Mesodermal cell (in vitro differentiated cells): ENCODE data around the gene CES1.
"Not testable (repeated sequence)": the region's sequence is repeated elsewhere in the genome, so short reads cannot be mapped to it uniquely, and the experiment has no call there.

ENCODE experiments used
- H3K27ac ChIP-seq: 2 replicates; pipeline ENCODE4 v1.7.0; 2013; ENCODE audit warnings: mild to moderate bottlenecking, low read depth, low read length, moderate library complexity; ENCODE audit not compliant: severe bottlenecking
- H3K36me3 ChIP-seq: 2 replicates; pipeline ENCODE4 v1.7.1; 2013; ENCODE audit warnings: mild to moderate bottlenecking, low read length, moderate library complexity; ENCODE audit not compliant: control insufficient read depth, insufficient read depth
- H3K4me1 ChIP-seq: one replicate; pipeline ENCODE4 v1.7.1; 2013; ENCODE audit warnings: mild to moderate bottlenecking, low read length; ENCODE audit not compliant: insufficient read depth, control insufficient read depth, poor library complexity, severe bottlenecking
- H3K4me3 ChIP-seq: 2 replicates; pipeline ENCODE4 v1.7.0; 2013; ENCODE audit warnings: low read length, control low read depth, mild to moderate bottlenecking; ENCODE audit not compliant: insufficient read depth, poor library complexity, severe bottlenecking; ENCODE audit errors: extremely low read depth
- H3K9me3 ChIP-seq: 2 replicates; pipeline ENCODE4 v1.7.1; 2013; ENCODE audit warnings: mild to moderate bottlenecking, low read length, moderate library complexity; ENCODE audit not compliant: control insufficient read depth
- WGBS, 2 experiments: methylation state at CpG; one replicate each; pipeline ENCODE4 v1.1.5; 2013; ENCODE audit warnings: missing lambda C conversion rate in 2 of 2; ENCODE audit not compliant: insufficient coverage in 2 of 2; 5-methylcytosine and 5-hydroxymethylcytosine counted together

CES1 gene

GRCh38 chr16:55792934-55793374 lies 39.9 kb downstream of the CES1 start:
- H3K27ac ChIP-seq, H3K4me1 ChIP-seq, H3K9me3 ChIP-seq, H3K4me3 ChIP-seq, H3K36me3 ChIP-seq: not testable (repeated sequence)
- WGBS, 2 experiments, result no CpG with 5 or more reads among the region's 11 CpGs

GRCh38 chr16:55791512-55791911 lies 41.4 kb downstream of the CES1 start:
- not testable (repeated sequence) for H3K4me3 ChIP-seq, H3K27ac ChIP-seq, H3K9me3 ChIP-seq, H3K36me3 ChIP-seq, H3K4me1 ChIP-seq
- WGBS, 2 experiments, result no CpG with 5 or more reads among the region's 6 CpGs

GRCh38 chr16:55790240-55790639 lies 42.7 kb downstream of the CES1 start:
- H3K36me3 ChIP-seq, H3K4me3 ChIP-seq, H3K9me3 ChIP-seq, H3K4me1 ChIP-seq, H3K27ac ChIP-seq: not testable (repeated sequence)
- 88% methylated on average over 1 of the region's 7 CpGs; no CpG with 5 or more reads in 1 of the 2 experiments for WGBS, 2 experiments

GRCh38 chr16:55782793-55783091 lies 50.2 kb downstream of the CES1 start:
- H3K27ac ChIP-seq, H3K36me3 ChIP-seq, H3K4me3 ChIP-seq, H3K4me1 ChIP-seq, H3K9me3 ChIP-seq: not testable (repeated sequence)
- WGBS, 2 experiments, result no CpG with 5 or more reads among the region's 6 CpGs

- H3K9me3 ChIP-seq, H3K4me1 ChIP-seq, H3K27ac ChIP-seq, H3K36me3 ChIP-seq, H3K4me3 ChIP-seq: not testable (repeated sequence)
- WGBS, 2 experiments, result 80% methylated on average over 1 of the region's 6 CpGs; no CpG with 5 or more reads in 1 of the 2 experiments
These were observed 50.7 kb downstream of the CES1 start for GRCh38 chr16:55782091-55782792.

GRCh38 chr16:55781456-55781855 lies 51.4 kb downstream of the CES1 start:
- not testable (repeated sequence) for H3K4me1 ChIP-seq, H3K27ac ChIP-seq, H3K36me3 ChIP-seq, H3K9me3 ChIP-seq, H3K4me3 ChIP-seq
- WGBS, 2 experiments, result 67 to 89% methylated on average over 1 to 3 of the region's 8 CpGs

- no CpG with 5 or more reads among the region's 4 CpGs for WGBS, 2 experiments
- not testable (repeated sequence) for H3K4me3 ChIP-seq, H3K9me3 ChIP-seq, H3K4me1 ChIP-seq, H3K27ac ChIP-seq, H3K36me3 ChIP-seq
These were observed 52.8 kb downstream of the CES1 start for GRCh38 chr16:55780095-55780407.

- Histone ChIP-seq H3K9me3 (no peaks in the 10 kb centered on the region), H3K4me1 (no peaks in the 10 kb centered on the region), H3K27ac (no peak overlapping the region), H3K4me3 (no peak overlapping the region), H3K36me3 (no peaks in the 10 kb centered on the region)
- 90 to 100% methylated on average over 1 to 4 of the region's 7 CpGs for whole genome bisulfite sequencing, 2 experiments
These were observed 53.3 kb downstream of the CES1 start for GRCh38 chr16:55779402-55780094.

- no peak overlapping the region for H3K4me3 ChIP-seq
- H3K27ac ChIP-seq, result no peak overlapping the region
- no peaks in the 10 kb centered on the region for H3K36me3 ChIP-seq
- H3K9me3 ChIP-seq, result no peaks in the 10 kb centered on the region
- no peaks in the 10 kb centered on the region for H3K4me1 ChIP-seq
- WGBS, 2 experiments, result 50% methylated on average over 1 of the region's 2 CpGs; no CpG with 5 or more reads in 1 of the 2 experiments
These were observed 54.1 kb downstream of the CES1 start for GRCh38 chr16:55778757-55779156.

GRCh38 chr16:55775857-55776256 lies 57.0 kb downstream of the CES1 start:
- H3K27ac ChIP-seq, result no peak overlapping the region
- no peaks in the 10 kb centered on the region for H3K9me3 ChIP-seq
- 85 to 100% methylated on average over 1 to 2 of the region's 4 CpGs for WGBS, 2 experiments
- H3K4me3 ChIP-seq, result no peak overlapping the region
- no peaks in the 10 kb centered on the region for H3K36me3 ChIP-seq
- H3K4me1 ChIP-seq, result no peaks in the 10 kb centered on the region

- H3K9me3 ChIP-seq, result no peaks in the 10 kb centered on the region
- no peaks in the 10 kb centered on the region for H3K4me1 ChIP-seq
- no peak overlapping the region for H3K4me3 ChIP-seq
- 93 to 100% methylated on average over 2 to 5 of the region's 14 CpGs for WGBS, 2 experiments
- no peaks in the 10 kb centered on the region for H3K36me3 ChIP-seq
- H3K27ac ChIP-seq, result no peak overlapping the region
These were observed 58.9 kb downstream of the CES1 start for GRCh38 chr16:55773859-55774549.
